ENCODE measurements around the gene TNFRSF8. TPM values are rescaled to one million over a fixed set of nuclear protein-coding genes. Genes with fewer than 3 reads are reported as not detected.

The TNFRSF8 gene
- total and polyA plus RNA-seq, 2 donors (not counting 1 experiment from before 2014, with no cell fraction given) = 0.05 TPM; not detected in 1

- no peaks in the 10 kb centered on the region for H4K20me1 ChIP-seq (ENCODE audit: control insufficient read depth, extremely low read depth, insufficient read depth, low read length)
- H3K4me2 ChIP-seq (ENCODE audit: extremely low read depth, insufficient read depth, low read length) = no peak overlapping the region
- no peak for DNase-seq (ENCODE audit: low read depth in 2 of 2)
- no peak overlapping the region for H2AFZ ChIP-seq (ENCODE audit: low read length)
- no peak overlapping the region for H3K9ac ChIP-seq (ENCODE audit: insufficient read depth, low read length)
- no peaks in the 10 kb centered on the region for H3K27me3 ChIP-seq (ENCODE audit: control insufficient read depth, insufficient read depth, low read length)
- TF ChIP-seq EZH2 (IDR thresholded peaks at IDR 0.05; ENCODE audit: low read length, missing control alignments) (no peak), CTCF (conservative IDR thresholded peaks at IDR 0.05 in 1 of 2, IDR thresholded peaks at IDR 0.05 in 1 of 2; ENCODE audit: low read depth in 1 of 2, low read length in 2 of 2) (no peak)
- H3K9me3 ChIP-seq (ENCODE audit: control insufficient read depth, insufficient read depth, low read depth, low read length) = no peaks in the 10 kb centered on the region
- no peak overlapping the region for H3K4me3 ChIP-seq (replicated peaks in 1 of 4; ENCODE audit: control extremely low read depth in 1 of 4, insufficient read depth in 1 of 4, low read depth in 3 of 4, low read length in 4 of 4)
- H3K4me1 ChIP-seq (ENCODE audit: control insufficient read depth, extremely low read depth, insufficient read depth, low read length) = peaks cover under 1% of the 10 kb centered on the region
- no peaks in the 10 kb centered on the region for H3K36me3 ChIP-seq (ENCODE audit: control insufficient read depth, insufficient read depth, low read length)
- no peak overlapping the region for H3K27ac ChIP-seq (ENCODE audit: insufficient read depth, low read length)
- H3K79me2 ChIP-seq (ENCODE audit: control insufficient read depth, insufficient read depth, low read length) = no peaks in the 10 kb centered on the region
Measured at GRCh38 chr1:12057382-12057781, 5.7 kb upstream of the TNFRSF8 start.

- no peak for DNase-seq (ENCODE audit: low read depth in 2 of 2)
- Histone ChIP-seq H3K27ac (ENCODE audit: insufficient read depth, low read length) (no peak overlapping the region), H3K9me3 (ENCODE audit: control insufficient read depth, insufficient read depth, low read depth, low read length) (no peaks in the 10 kb centered on the region), H3K4me3 (replicated peaks in 1 of 4; ENCODE audit: control extremely low read depth in 1 of 4, insufficient read depth in 1 of 4, low read depth in 3 of 4, low read length in 4 of 4) (no peak overlapping the region), H3K9ac (ENCODE audit: insufficient read depth, low read length) (no peak overlapping the region), H3K27me3 (ENCODE audit: control insufficient read depth, insufficient read depth, low read length) (peaks cover 5% of the 10 kb centered on the region), H3K79me2 (ENCODE audit: control insufficient read depth, insufficient read depth, low read length) (no peaks in the 10 kb centered on the region), H4K20me1 (ENCODE audit: control insufficient read depth, extremely low read depth, insufficient read depth, low read length) (no peaks in the 10 kb centered on the region), H3K4me1 (ENCODE audit: control insufficient read depth, extremely low read depth, insufficient read depth, low read length) (no peaks in the 10 kb centered on the region), H2AFZ (ENCODE audit: low read length) (no peak overlapping the region), H3K4me2 (ENCODE audit: extremely low read depth, insufficient read depth, low read length) (no peak overlapping the region), H3K36me3 (ENCODE audit: control insufficient read depth, insufficient read depth, low read length) (no peaks in the 10 kb centered on the region)
- TF ChIP-seq EZH2 (IDR thresholded peaks at IDR 0.05; ENCODE audit: low read length, missing control alignments) = no peak
Measured at GRCh38 chr1:12057940-12058687, 5.0 kb upstream of the TNFRSF8 start.

- Histone ChIP-seq H3K79me2 (ENCODE audit: control insufficient read depth, insufficient read depth, low read length) (no peaks in the 10 kb centered on the region), H3K4me2 (ENCODE audit: extremely low read depth, insufficient read depth, low read length) (no peak overlapping the region), H3K9me3 (ENCODE audit: control insufficient read depth, insufficient read depth, low read depth, low read length) (no peaks in the 10 kb centered on the region), H3K27me3 (ENCODE audit: control insufficient read depth, insufficient read depth, low read length) (peaks cover 17% of the 10 kb centered on the region), H3K27ac (ENCODE audit: insufficient read depth, low read length) (no peak overlapping the region), H3K4me1 (ENCODE audit: control insufficient read depth, extremely low read depth, insufficient read depth, low read length) (peaks cover 2% of the 10 kb centered on the region), H3K9ac (ENCODE audit: insufficient read depth, low read length) (no peak overlapping the region), H2AFZ (ENCODE audit: low read length) (no peak overlapping the region), H4K20me1 (ENCODE audit: control insufficient read depth, extremely low read depth, insufficient read depth, low read length) (no peaks in the 10 kb centered on the region), H3K36me3 (ENCODE audit: control insufficient read depth, insufficient read depth, low read length) (no peaks in the 10 kb centered on the region), H3K4me3 (replicated peaks in 1 of 4; ENCODE audit: control extremely low read depth in 1 of 4, insufficient read depth in 1 of 4, low read depth in 3 of 4, low read length in 4 of 4) (no peak overlapping the region)
- TF ChIP-seq EZH2 (IDR thresholded peaks at IDR 0.05; ENCODE audit: low read length, missing control alignments) = no peak
- TF ChIP-seq CTCF (conservative IDR thresholded peaks at IDR 0.05 in 1 of 2, IDR thresholded peaks at IDR 0.05 in 1 of 2; ENCODE audit: low read depth in 1 of 2, low read length in 2 of 2) = no peak
- no peak for DNase-seq (ENCODE audit: low read depth in 2 of 2)
Measured at GRCh38 chr1:12059226-12059625, 3.9 kb upstream of the TNFRSF8 start.
